GM23248 (cell line): ENCODE results near the gene C2orf68. TPM values are rescaled to one million over a fixed set of nuclear protein-coding genes. Genes with fewer than 3 reads are reported as not detected.
"Not testable (repeated sequence)": the region's sequence is repeated elsewhere in the genome, so short reads cannot be mapped to it uniquely, and the experiment has no call there.

Experiments used
- DNase-seq: peaks from one replicate; pipeline ENCODE4 v3.0.0-alpha.2; 2015
- H2AFZ ChIP-seq: fragments of 200-600 bp; sonication (generic); 2 replicates; pipeline ENCODE4 v1.6.1; 2016; ENCODE audit warnings: antibody characterized with exemption
- H3F3A ChIP-seq: fragments of 200-600 bp; sonication (generic); 2 replicates; pipeline ENCODE4 v1.6.1; 2016; ENCODE audit warnings: mild to moderate bottlenecking, antibody characterized with exemption, mixed run types; ENCODE audit not compliant: insufficient read depth
- H3K27ac ChIP-seq: fragments of 200-600 bp; sonication (generic); 2 replicates; pipeline ENCODE4 v1.5.1; 2016; ENCODE audit warnings: mild to moderate bottlenecking
- H3K27me3 ChIP-seq: fragments of 200-600 bp; sonication (generic); replicated peaks from 2 replicates; pipeline ENCODE4 v1.6.1; 2016; ENCODE audit warnings: mild to moderate bottlenecking; ENCODE audit not compliant: insufficient read depth
- H3K36me3 ChIP-seq: fragments of 200-600 bp; sonication (generic); 2 replicates; pipeline ENCODE4 v1.6.1; 2016; ENCODE audit warnings: low read depth, mild to moderate bottlenecking
- H3K4me1 ChIP-seq: fragments of 200-600 bp; sonication (generic); 2 replicates; pipeline ENCODE4 v1.6.1; 2016; ENCODE audit warnings: mild to moderate bottlenecking; ENCODE audit not compliant: insufficient read depth
- H3K4me2 ChIP-seq: fragments of 200-600 bp; sonication (generic); one replicate; pipeline ENCODE4 v1.6.1; 2016; ENCODE audit warnings: mild to moderate bottlenecking; ENCODE audit not compliant: unreplicated experiment
- H3K4me3 ChIP-seq: fragments of 200-600 bp; sonication (generic); 2 replicates; pipeline ENCODE4 v1.5.1; 2016; ENCODE audit warnings: mild to moderate bottlenecking
- H3K79me2 ChIP-seq: fragments of 200-600 bp; sonication (generic); 2 replicates; pipeline ENCODE4 v1.6.1; 2016; ENCODE audit warnings: mild to moderate bottlenecking; ENCODE audit not compliant: insufficient read depth
- H3K9ac ChIP-seq: fragments of 200-600 bp; sonication (generic); 2 replicates; pipeline ENCODE4 v1.6.1; 2016; ENCODE audit warnings: mild to moderate bottlenecking
- H3K9me2 ChIP-seq: fragments of 200-600 bp; sonication (generic); 2 replicates; pipeline ENCODE4 v1.6.1; 2016; ENCODE audit warnings: mixed run types, mild to moderate bottlenecking, moderate library complexity; ENCODE audit not compliant: insufficient read depth
- H3K9me3 ChIP-seq: fragments of 200-600 bp; sonication (generic); one replicate; pipeline ENCODE4 v1.6.1; 2017; ENCODE audit warnings: low read depth
- H4K20me1 ChIP-seq: fragments of 200-600 bp; sonication (generic); 2 replicates; pipeline ENCODE4 v1.6.0; 2016; ENCODE audit not compliant: insufficient read depth
- EZH2 ChIP-seq: fragments of 200-600 bp; sonication (generic); IDR thresholded peaks from 2 replicates; pipeline ENCODE4 v1.6.1; 2018; ENCODE audit warnings: antibody characterized with exemption, mild to moderate bottlenecking; ENCODE audit not compliant: insufficient read depth, poor library complexity, severe bottlenecking
- EZH2phosphoT487 ChIP-seq: fragments of 200-600 bp; sonication (generic); IDR thresholded peaks from 2 replicates; pipeline ENCODE4 v1.6.1; 2018; ENCODE audit warnings: antibody characterized with exemption, moderate library complexity, mild to moderate bottlenecking, low read depth; ENCODE audit not compliant: insufficient read depth
- WGBS, 2 experiments: methylation state at CpG; one replicate each; pipeline ENCODE4 v1.1.6; 2015 to 2017; ENCODE audit warnings: low lambda C conversion rate in 2 of 2, low coverage in 1 of 2; ENCODE audit errors: missing lambda C conversion rate in 2 of 2; 5-methylcytosine and 5-hydroxymethylcytosine counted together
- in situ Hi-C: fragments of 300-500 bp; cut with MboI; formaldehyde crosslinking; loops from 2 replicates; pipeline ENCODE4 v1.15.0; 2020
- polyA plus RNA-seq: library from polyadenylated mRNA; unstranded; fragments of >200 nt; fragmentation: Nextera tagmentation; extraction: Ambion mirVana; gene quantifications from 2 replicates; pipeline ENCODE4 v1.2.1, GENCODE V29; 2016
- total RNA-seq: library from RNA; depleted of rRNA; stranded (reverse); fragments of >200 nt; shearing (Covaris generic); gene quantifications from 2 replicates; pipeline ENCODE4 v1.2.3, GENCODE V29; 2014

Gene C2orf68
- total and polyA plus RNA-seq, 2 experiments from 2014 or later = 9.8 to 30.4 TPM

- Histone ChIP-seq H2AFZ (no peak overlapping the region), H3K9ac (no peak overlapping the region), H3F3A (peaks cover 33% of the 10 kb centered on the region), H3K4me3 (no peak overlapping the region), H3K9me3 (no peaks in the 10 kb centered on the region), H3K27ac (no peak overlapping the region), H3K27me3 (no peaks in the 10 kb centered on the region), H3K4me1 (peaks cover 33% of the 10 kb centered on the region), H3K79me2 (no peaks in the 10 kb centered on the region), H3K4me2 (no peak overlapping the region), H3K36me3 (no peaks in the 10 kb centered on the region), H4K20me1 (no peaks in the 10 kb centered on the region), H3K9me2 (no peaks in the 10 kb centered on the region)
- TF ChIP-seq EZH2 (no peak), EZH2phosphoT487 (no peak)
- in situ Hi-C loops = no loop called here
- no peak for DNase-seq
- 81 to 86% methylated on average over 12 to 13 of the region's 13 CpGs for WGBS, 2 experiments
Measured at GRCh38 chr2:85659324-85659981, 47.6 kb upstream of the C2orf68 start.

GRCh38 chr2:85657399-85657798, 45.5 kb upstream of the C2orf68 start:
- H3K9me2 ChIP-seq, H4K20me1 ChIP-seq, H3K4me3 ChIP-seq, H2AFZ ChIP-seq, H3K36me3 ChIP-seq, H3K27me3 ChIP-seq, in situ Hi-C loops, DNase-seq, H3K9ac ChIP-seq, H3K9me3 ChIP-seq, H3K79me2 ChIP-seq: not testable (repeated sequence)
- peaks cover 52% of the 10 kb centered on the region for H3F3A ChIP-seq
- H3K27ac ChIP-seq = peak overlapping the region; percentile 94; the same call in 1 of the 2 replicates
- H3K4me1 ChIP-seq = peaks cover 42% of the 10 kb centered on the region
- WGBS, 2 experiments = 89 to 95% methylated on average over 4 of the region's 4 CpGs
- peak overlapping the region; percentile 25 for H3K4me2 ChIP-seq

GRCh38 chr2:85656468-85656867, 44.6 kb upstream of the C2orf68 start:
- peaks cover 46% of the 10 kb centered on the region for H3K4me1 ChIP-seq
- in situ Hi-C loops = no loop called here
- 65% methylated on average over 3 of the region's 3 CpGs for WGBS, 2 experiments
- peak overlapping the region; percentile 65 for H3K9ac ChIP-seq
- H3K4me2 ChIP-seq = peak overlapping the region; percentile 25
- peak; percentile 64 for DNase-seq
- H3K27ac ChIP-seq = peak overlapping the region; percentile 94
- H3K9me3 ChIP-seq = no peaks in the 10 kb centered on the region
- peak overlapping the region; percentile 9; the same call in 1 of the 2 replicates for H3K4me3 ChIP-seq
- no peaks in the 10 kb centered on the region for H3K36me3 ChIP-seq
- no peaks in the 10 kb centered on the region for H3K9me2 ChIP-seq
- peaks cover 61% of the 10 kb centered on the region for H3F3A ChIP-seq
- H2AFZ ChIP-seq = no peak overlapping the region
- TF ChIP-seq EZH2 (no peak), EZH2phosphoT487 (no peak)
- H4K20me1 ChIP-seq = no peaks in the 10 kb centered on the region
- no peaks in the 10 kb centered on the region for H3K27me3 ChIP-seq
- no peaks in the 10 kb centered on the region for H3K79me2 ChIP-seq

- DNase-seq = peak; percentile 93
- H3K4me2 ChIP-seq = peak overlapping the region; percentile 25
Measured at GRCh38 chr2:85655961-85656417, 44.1 kb upstream of the C2orf68 start.

More at GRCh38 chr2:85655961-85656417, 44.1 kb upstream of the C2orf68 start:
- Histone ChIP-seq H3K9ac (peak overlapping the region; percentile 65), H2AFZ (no peak overlapping the region), H3K36me3 (no peaks in the 10 kb centered on the region), H3F3A (peaks cover 66% of the 10 kb centered on the region), H3K4me3 (peak overlapping the region; percentile 9; the same call in 1 of the 2 replicates), H4K20me1 (no peaks in the 10 kb centered on the region), H3K9me3 (no peaks in the 10 kb centered on the region), H3K27ac (peak overlapping the region; percentile 94), H3K9me2 (no peaks in the 10 kb centered on the region), H3K27me3 (no peaks in the 10 kb centered on the region), H3K4me1 (peaks cover 46% of the 10 kb centered on the region), H3K79me2 (no peaks in the 10 kb centered on the region)
- in situ Hi-C loops = no loop called here
- 6 to 8% methylated on average over 7 of the region's 7 CpGs for WGBS, 2 experiments
- no peak for TF ChIP-seq EZH2
- 0 out of 2 replicates have a peak, but pooled peaks have one; percentile 66 for TF ChIP-seq EZH2phosphoT487
